ENCODE results near the gene GNAL. TPM values are rescaled to one million over a fixed set of nuclear protein-coding genes. Genes with fewer than 3 reads are reported as not detected.

The GNAL gene
- total RNA-seq, 1 donor from 2014 or later = 5.0 TPM

- peak overlapping the region; percentile 3 for H3K4me3 ChIP-seq (ENCODE audit: low read depth, low read length)
- no peak for TF ChIP-seq CTCF (conservative IDR thresholded peaks at IDR 0.05; ENCODE audit: low read depth, low read length)
- no peak for DNase-seq (ENCODE audit: low read depth)
These were observed 238.4 kb downstream of the GNAL start for GRCh38 chr18:11927497-11927896.

- TF ChIP-seq CTCF (conservative IDR thresholded peaks at IDR 0.05; ENCODE audit: low read depth, low read length) = no peak
- H3K4me3 ChIP-seq (ENCODE audit: low read depth, low read length) = no peak overlapping the region
- DNase-seq (ENCODE audit: low read depth) = no peak
These were observed 243.3 kb downstream of the GNAL start for GRCh38 chr18:11932393-11932792.

Other genes starting within 250 kb of the GNAL start
- not detected in 2 replicates for gene SLC35G4, start 79.7 kb upstream of the GNAL start, total RNA-seq
- 37.7 and 69.8 TPM in 2 replicates for gene CHMP1B, start 162.1 kb downstream of the GNAL start, total RNA-seq
- gene MPPE1, start 219.1 kb downstream of the GNAL start, total RNA-seq = 15.2 and 32.5 TPM in 2 replicates

Measured in epithelial cell of proximal tubule (primary cell).